GM21619 (cell line): ENCODE results near the gene PGAM5.
"Not testable (repeated sequence)": the region's sequence is repeated elsewhere in the genome, so short reads cannot be mapped to it uniquely, and the experiment has no call there.

Experiments used
- ATAC-seq: cut with Tn5 transposase; IDR thresholded peaks from one replicate; pipeline ENCODE4 v1.9.1; 2021; ENCODE audit not compliant: unreplicated experiment

Gene PGAM5

DNA sequence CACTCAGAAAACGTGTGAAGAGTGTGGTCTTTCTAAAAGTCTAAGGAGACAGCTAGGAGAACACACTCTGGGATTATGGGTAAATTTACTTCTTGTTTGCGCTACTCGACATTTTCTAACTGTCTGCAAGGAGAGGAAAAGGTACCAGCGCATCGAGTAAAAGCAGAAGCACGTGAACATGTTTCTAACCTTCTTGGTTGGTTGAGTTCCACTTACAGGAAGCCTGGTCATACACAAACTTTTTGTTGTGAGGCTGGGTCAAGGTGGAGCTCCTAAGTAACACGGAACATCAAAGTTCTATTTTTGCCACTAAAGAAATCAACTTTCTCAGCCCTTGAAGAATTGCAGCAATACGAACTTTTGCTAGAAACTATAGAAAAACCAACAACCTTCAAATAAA, 31.0 kb downstream of the PGAM5 start:
- no peak for ATAC-seq

DNA sequence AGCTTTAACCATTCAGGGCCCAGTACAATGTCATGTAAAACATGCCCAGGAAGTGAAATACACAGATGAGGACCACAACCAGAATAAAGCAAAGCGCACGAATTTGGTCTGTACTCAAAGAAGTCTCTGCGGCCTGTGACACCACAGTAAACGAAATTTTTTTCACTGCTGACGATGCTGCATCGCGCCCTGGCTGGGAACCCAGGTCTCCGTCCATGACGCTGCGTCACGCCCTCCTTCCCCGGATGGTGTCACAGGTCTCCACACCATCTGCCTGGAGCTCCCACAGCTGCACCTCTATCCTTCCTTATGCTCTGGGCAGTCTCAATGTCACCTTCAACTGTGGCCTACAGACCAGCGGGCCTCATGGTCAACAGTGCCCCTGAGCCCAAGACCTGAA, 33.2 kb downstream of the PGAM5 start:
- ATAC-seq = no peak

DNA sequence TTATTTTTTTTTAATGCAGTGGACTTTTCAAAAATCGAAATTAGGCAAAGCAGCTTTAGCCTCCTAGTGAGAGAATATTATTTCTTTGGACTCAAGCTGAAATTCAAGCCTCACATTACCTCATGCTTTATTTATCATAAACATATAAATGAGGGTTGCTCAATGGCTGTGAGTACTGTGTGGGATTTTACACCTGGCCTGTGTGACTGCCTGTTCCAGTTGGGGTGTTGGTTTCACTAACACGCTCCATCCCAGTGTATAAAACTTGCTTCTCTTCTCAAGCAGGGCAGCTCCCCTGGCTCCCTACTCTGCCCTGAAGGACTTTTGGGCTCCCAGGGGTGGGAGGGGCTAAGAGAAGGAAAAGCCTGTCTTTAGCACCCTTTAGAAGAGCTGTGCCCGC, 36.0 kb downstream of the PGAM5 start:
- ATAC-seq = no peak

DNA sequence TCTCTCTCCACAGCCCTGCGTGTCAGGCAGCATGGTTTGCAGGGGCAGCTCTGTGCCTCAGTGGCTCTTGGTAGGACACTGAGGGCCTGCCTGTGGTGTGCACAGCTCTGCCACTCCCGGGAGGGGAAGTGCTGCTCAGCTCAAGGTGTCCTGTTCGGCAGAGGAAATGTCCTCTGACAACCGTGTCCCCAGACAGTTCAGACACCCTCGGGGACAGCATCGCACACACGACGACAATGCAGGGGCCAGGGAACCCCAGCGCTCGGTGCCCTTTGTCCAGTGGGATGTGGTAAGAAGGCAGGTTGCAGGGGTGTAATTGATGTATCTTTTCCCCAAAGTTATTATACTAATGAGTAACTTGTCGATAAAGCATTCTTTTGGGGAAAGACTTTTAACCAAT, 36.8 kb downstream of the PGAM5 start:
- ATAC-seq = no peak

DNA sequence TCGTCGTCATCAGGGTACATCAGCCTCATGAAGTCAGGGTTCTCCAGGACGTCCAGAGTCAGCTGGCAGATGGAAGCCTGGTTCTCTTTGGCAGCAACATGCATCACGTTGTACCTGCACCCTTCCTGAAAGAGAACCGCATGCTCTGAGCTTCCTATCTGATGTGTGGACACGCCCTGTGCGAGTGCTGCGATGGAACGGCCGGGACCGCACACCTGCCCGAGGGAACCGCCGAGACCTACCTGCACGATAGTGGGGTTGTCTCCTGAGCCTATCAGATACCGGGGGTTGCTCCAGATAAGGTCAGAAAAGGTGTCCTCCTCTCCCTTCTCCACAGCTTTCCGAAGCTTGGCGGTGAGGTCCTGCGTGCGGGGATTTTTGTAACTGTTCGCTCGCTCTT, 37.3 kb downstream of the PGAM5 start:
- ATAC-seq = no peak

- ATAC-seq = no peak
Measured at GRCh38 chr12:132748319-132748718, 37.7 kb downstream of the PGAM5 start.

GRCh38 chr12:132753670-132754069, 43.0 kb downstream of the PGAM5 start:
- not testable (repeated sequence) for ATAC-seq

DNA sequence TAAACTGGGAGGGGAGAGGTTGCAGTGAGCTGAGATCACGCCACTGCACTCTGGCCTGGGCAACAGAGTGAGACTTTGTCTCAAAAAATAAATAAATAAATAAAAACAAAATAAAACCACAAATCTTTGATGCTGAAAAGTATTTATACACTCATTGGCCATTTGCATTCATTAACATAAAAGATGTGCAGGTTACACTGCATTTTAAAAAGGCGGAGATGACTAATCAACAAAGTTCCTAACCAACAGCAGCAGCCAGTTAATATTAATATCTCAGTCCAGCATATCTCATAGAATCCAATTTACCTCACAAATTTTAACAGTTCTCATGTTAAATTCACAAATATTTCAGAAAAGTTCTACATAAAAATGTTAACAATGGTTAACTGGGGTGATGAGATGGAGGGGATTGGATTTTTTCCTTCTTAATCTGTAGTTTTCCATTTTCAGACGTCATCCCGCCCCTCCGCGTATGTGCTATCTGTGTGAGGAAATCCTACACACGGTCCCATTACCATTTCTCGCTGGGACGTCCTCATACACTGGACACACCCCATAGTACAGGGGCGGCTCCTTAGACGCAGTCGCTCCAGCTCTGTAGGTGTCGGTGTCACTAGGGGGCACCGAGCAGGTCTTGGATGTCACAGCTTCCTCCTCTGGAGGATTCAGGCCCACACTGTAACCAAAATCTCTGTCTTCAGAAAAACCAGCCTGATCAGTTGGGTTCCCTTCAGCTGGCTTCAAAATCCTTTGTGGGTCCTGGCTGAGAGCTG, 43.7 kb downstream of the PGAM5 start:
- no peak for ATAC-seq

GRCh38 chr12:132758825-132759224, 48.2 kb downstream of the PGAM5 start:
- ATAC-seq = not testable (repeated sequence)

GRCh38 chr12:132759359-132759758, 48.7 kb downstream of the PGAM5 start:
- ATAC-seq = no peak

GRCh38 chr12:132761032-132761920, 50.6 kb downstream of the PGAM5 start, which contains the start of gene ANKLE2:
Gene ANKLE2, minus strand, starts transcription at chr12:132761832. Its CDS starts 34 bp downstream, at chr12:132761798.
- ATAC-seq = peak; percentile 30

DNA sequence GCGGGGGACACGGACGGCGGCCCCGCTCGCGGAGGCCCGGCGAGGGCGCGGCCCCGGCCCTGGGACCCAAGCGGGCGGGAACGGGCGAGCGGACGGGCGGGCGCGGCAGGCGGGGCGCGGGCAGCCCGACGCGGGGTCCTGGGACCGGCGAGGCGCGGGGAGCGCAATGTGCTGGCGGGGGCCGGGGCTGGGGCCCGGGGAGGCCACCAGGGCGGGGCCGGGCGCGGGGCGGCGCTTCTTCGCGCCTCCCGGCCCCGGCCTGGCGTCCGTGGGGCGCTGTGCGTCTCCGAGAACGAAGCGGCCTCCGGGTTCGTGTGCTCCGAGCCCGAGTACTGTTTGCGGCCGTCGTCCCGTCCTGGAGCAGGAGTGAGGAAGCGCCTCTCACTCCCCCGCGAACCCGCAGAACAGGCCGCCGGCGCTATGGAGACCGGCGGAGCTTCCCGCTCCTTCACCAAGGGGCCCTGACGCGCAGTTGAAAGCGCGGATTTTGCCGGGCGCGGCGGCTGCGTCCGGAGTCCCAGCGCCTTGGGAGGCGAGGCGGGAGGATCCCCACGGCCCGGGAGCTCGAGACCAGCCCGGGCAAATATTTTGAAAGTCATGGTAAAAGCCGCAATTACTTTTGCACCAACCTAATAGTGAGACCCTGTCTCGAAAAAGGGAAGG, 51.4 kb downstream of the PGAM5 start:
- ATAC-seq = peak; percentile 77

GRCh38 chr12:132764231-132764630, 53.6 kb downstream of the PGAM5 start:
- no peak for ATAC-seq

- no peak for ATAC-seq
Measured at GRCh38 chr12:132765361-132765760, 54.7 kb downstream of the PGAM5 start.

GRCh38 chr12:132766380-132767085, 55.9 kb downstream of the PGAM5 start:
- no peak for ATAC-seq

- peak; percentile 49 for ATAC-seq
Measured at GRCh38 chr12:132771126-132771838, 60.6 kb downstream of the PGAM5 start.
